Endodermal cell (in vitro differentiated cells): Measurements from ENCODE around the gene FAM8A1. TPM values are rescaled to one million over a fixed set of nuclear protein-coding genes. Genes with fewer than 3 reads are reported as not detected.

Experiments used
- DNase-seq: peaks from one replicate; pipeline ENCODE4 v3.0.0-alpha.2; 2017
- H3K27ac ChIP-seq: 2 replicates; pipeline ENCODE4 v1.5.1; 2013; ENCODE audit warnings: mild to moderate bottlenecking, low read depth, low read length, moderate library complexity
- H3K27me3 ChIP-seq: 2 replicates; pipeline ENCODE4 v1.6.1; 2013; ENCODE audit warnings: mild to moderate bottlenecking, low read length, moderate library complexity; ENCODE audit not compliant: insufficient read depth, control insufficient read depth, poor library complexity, severe bottlenecking
- H3K36me3 ChIP-seq: 2 replicates; pipeline ENCODE4 v1.7.0; 2013; ENCODE audit warnings: mild to moderate bottlenecking, low read length, moderate library complexity; ENCODE audit not compliant: control insufficient read depth, insufficient read depth
- H3K4me1 ChIP-seq: one replicate; pipeline ENCODE4 v1.7.0; 2013; ENCODE audit warnings: low read length; ENCODE audit not compliant: control insufficient read depth, insufficient read depth
- H3K4me3 ChIP-seq: 2 replicates; pipeline ENCODE4 v1.5.1; 2013; ENCODE audit warnings: mild to moderate bottlenecking, low read length, moderate library complexity
- H3K9ac ChIP-seq: 2 replicates; pipeline ENCODE4 v1.6.1; 2013; ENCODE audit warnings: mild to moderate bottlenecking, low read length, moderate library complexity; ENCODE audit not compliant: poor library complexity, severe bottlenecking; ENCODE audit errors: extremely low read depth
- H3K9me3 ChIP-seq: 2 replicates; pipeline ENCODE4 v1.6.1; 2013; ENCODE audit warnings: mild to moderate bottlenecking, low read length, moderate library complexity; ENCODE audit not compliant: control insufficient read depth
- H3K27ac Mint-ChIP-seq: 2 replicates; pipeline ENCODE4 v1.8.0; 2020; ENCODE audit warnings: mixed read lengths
- H3K27me3 Mint-ChIP-seq: 2 replicates; pipeline ENCODE4 v1.8.0; 2021; ENCODE audit warnings: mild to moderate bottlenecking, mixed read lengths; ENCODE audit not compliant: insufficient read depth
- H3K36me3 Mint-ChIP-seq: 2 replicates; pipeline ENCODE4 v1.8.0; 2020; ENCODE audit warnings: low read depth, mixed read lengths
- H3K4me1 Mint-ChIP-seq: 2 replicates; pipeline ENCODE4 v1.8.0; 2020; ENCODE audit warnings: mixed read lengths
- H3K4me3 Mint-ChIP-seq: 2 replicates; pipeline ENCODE4 v1.8.0; 2020; ENCODE audit warnings: mild to moderate bottlenecking, moderate library complexity, mixed read lengths
- H3K9me3 Mint-ChIP-seq: 2 replicates; pipeline ENCODE4 v1.8.0; 2020; ENCODE audit warnings: mild to moderate bottlenecking, mixed read lengths
- WGBS, 2 experiments: methylation state at CpG; one replicate each; pipeline versions ENCODE4 v1.1.5 to v1.1.7; 2013; ENCODE audit warnings: missing lambda C conversion rate in 2 of 2, mixed read lengths in 1 of 2; ENCODE audit not compliant: insufficient coverage in 1 of 2, insufficient read length in 1 of 2; 5-methylcytosine and 5-hydroxymethylcytosine counted together
- total RNA-seq, 2 donors: library from RNA; stranded (reverse); fragmentation: NEBNext Ultra II Directional in 1 of 2; extraction: Animal tissue kit (Norgen Biotek cat#: 25700) in 1 of 2; gene quantifications; 2 replicates in 1 of 2; 3 replicates in 1 of 2; pipeline ENCODE4 v1.2.1, GENCODE V29; 2021
- TF ChIP-seq, protein P1 (sequence below): fragments of 200-600 bp; sonication (generic); conservative IDR thresholded peaks from 2 replicates; pipeline ENCODE4 v1.5.0; 2021; ENCODE audit warnings: antibody characterized with exemption, mild to moderate bottlenecking

FAM8A1 gene
- total RNA-seq, 2 donors from 2014 or later, result 10.4 to 12.1 TPM

DNA sequence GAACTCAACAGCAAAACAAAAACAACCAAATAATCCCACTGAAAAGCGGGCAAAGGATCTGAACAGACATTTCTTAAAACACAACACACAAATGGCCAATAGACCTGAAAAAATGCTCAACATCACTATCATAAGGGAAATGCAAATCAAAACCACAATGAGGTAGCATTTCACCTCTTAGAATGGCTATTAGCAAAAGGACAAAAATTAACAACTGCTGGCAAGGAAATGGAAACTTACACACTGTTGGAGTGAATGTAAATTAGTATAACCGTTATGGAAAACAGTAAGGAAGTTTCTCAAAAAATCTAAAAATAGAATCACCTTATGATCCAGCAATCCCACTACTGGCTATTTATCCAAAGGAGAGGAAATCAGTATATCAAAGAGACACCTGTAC, 20.9 kb downstream of the FAM8A1 start:
- peaks cover 89% of the 10 kb centered on the region for H3K36me3 ChIP-seq
- Mint-ChIP-seq H3K4me3 (no peak overlapping the region), H3K27ac (peak overlapping the region; percentile 50), H3K4me1 (no peaks in the 10 kb centered on the region), H3K27me3 (no peaks in the 10 kb centered on the region), H3K36me3 (peaks cover 76% of the 10 kb centered on the region), H3K9me3 (no peaks in the 10 kb centered on the region)
- H3K4me3 ChIP-seq, result no peak overlapping the region
- WGBS, 2 experiments, result 33 to 96% methylated on average over 1 to 2 of the region's 2 CpGs
- no peak overlapping the region for H3K9ac ChIP-seq
- H3K27me3 ChIP-seq, result no peaks in the 10 kb centered on the region
- H3K27ac ChIP-seq, result no peak overlapping the region
- no peaks in the 10 kb centered on the region for H3K4me1 ChIP-seq
- TF ChIP-seq, protein P1, sequence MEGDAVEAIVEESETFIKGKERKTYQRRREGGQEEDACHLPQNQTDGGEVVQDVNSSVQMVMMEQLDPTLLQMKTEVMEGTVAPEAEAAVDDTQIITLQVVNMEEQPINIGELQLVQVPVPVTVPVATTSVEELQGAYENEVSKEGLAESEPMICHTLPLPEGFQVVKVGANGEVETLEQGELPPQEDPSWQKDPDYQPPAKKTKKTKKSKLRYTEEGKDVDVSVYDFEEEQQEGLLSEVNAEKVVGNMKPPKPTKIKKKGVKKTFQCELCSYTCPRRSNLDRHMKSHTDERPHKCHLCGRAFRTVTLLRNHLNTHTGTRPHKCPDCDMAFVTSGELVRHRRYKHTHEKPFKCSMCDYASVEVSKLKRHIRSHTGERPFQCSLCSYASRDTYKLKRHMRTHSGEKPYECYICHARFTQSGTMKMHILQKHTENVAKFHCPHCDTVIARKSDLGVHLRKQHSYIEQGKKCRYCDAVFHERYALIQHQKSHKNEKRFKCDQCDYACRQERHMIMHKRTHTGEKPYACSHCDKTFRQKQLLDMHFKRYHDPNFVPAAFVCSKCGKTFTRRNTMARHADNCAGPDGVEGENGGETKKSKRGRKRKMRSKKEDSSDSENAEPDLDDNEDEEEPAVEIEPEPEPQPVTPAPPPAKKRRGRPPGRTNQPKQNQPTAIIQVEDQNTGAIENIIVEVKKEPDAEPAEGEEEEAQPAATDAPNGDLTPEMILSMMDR, result no peak
- no peak for DNase-seq
- peaks cover 4% of the 10 kb centered on the region for H3K9me3 ChIP-seq

DNA sequence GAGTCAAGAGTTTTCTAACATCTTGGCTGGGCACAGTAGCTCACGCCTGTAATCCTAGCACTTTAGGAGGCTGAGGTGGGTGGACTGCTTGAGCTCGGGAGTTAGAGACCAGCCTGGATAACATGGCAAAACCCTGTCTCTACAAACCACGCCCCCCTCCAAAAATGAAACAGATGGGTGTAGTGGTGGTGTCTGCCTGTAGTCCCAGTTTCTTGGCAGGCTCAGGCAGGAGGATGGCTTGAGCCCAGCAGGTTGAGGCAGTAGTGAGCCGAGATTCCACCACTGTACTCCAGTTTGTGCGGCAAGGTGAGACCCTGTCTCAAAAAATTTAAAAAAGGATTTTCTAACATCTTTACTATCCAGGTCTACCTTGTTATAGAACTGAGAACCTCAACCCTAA, 22.0 kb downstream of the FAM8A1 start:
- no peak overlapping the region for H3K4me3 ChIP-seq
- H3K27me3 ChIP-seq, result no peaks in the 10 kb centered on the region
- peaks cover 89% of the 10 kb centered on the region for H3K36me3 ChIP-seq
- Mint-ChIP-seq H3K9me3 (no peaks in the 10 kb centered on the region), H3K4me3 (no peak overlapping the region), H3K36me3 (peaks cover 75% of the 10 kb centered on the region), H3K27ac (no peak overlapping the region), H3K4me1 (no peaks in the 10 kb centered on the region), H3K27me3 (no peaks in the 10 kb centered on the region)
- DNase-seq, result no peak
- H3K4me1 ChIP-seq, result no peaks in the 10 kb centered on the region
- H3K27ac ChIP-seq, result no peak overlapping the region
- WGBS, 2 experiments, result 95 to 100% methylated on average over 3 to 5 of the region's 5 CpGs
- H3K9me3 ChIP-seq, result peaks cover 4% of the 10 kb centered on the region
- no peak overlapping the region for H3K9ac ChIP-seq
- TF ChIP-seq, protein P1, result no peak

DNA sequence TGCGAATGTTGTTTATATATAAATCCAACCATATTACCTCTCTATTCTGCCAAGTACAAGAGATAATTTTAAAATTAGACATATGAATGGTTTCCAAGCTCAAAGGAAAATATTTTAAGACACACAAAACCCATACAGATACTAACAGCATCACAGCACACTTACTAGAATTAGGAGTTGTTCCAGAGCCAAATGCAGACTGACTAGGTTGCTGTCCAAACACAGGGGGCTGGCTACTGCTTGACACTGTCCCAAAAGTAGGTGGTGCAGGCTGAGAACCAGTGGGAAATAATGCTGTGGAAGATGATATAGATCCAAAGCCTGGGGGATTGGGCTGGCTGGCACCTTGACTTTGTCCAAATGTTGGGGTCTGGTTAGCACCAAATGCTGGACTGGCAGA, 24.3 kb downstream of the FAM8A1 start:
- no peak overlapping the region for H3K4me3 ChIP-seq
- no peak overlapping the region for H3K27ac ChIP-seq
- H3K4me1 Mint-ChIP-seq, result peaks cover 3% of the 10 kb centered on the region
- H3K4me3 Mint-ChIP-seq, result no peak overlapping the region
- TF ChIP-seq, protein P1, result no peak
- H3K27ac Mint-ChIP-seq, result no peak overlapping the region
- H3K36me3 Mint-ChIP-seq, result peaks cover 79% of the 10 kb centered on the region
- WGBS, 2 experiments, result 100% methylated on average over 1 of the region's 1 CpG; no CpG with 5 or more reads in 1 of the 2 experiments
- DNase-seq, result no peak
- H3K36me3 ChIP-seq, result peaks cover 93% of the 10 kb centered on the region
- no peak overlapping the region for H3K9ac ChIP-seq
- H3K9me3 ChIP-seq, result peaks cover 4% of the 10 kb centered on the region
- no peaks in the 10 kb centered on the region for H3K27me3 ChIP-seq
- H3K4me1 ChIP-seq, result no peaks in the 10 kb centered on the region
- no peaks in the 10 kb centered on the region for H3K9me3 Mint-ChIP-seq
- H3K27me3 Mint-ChIP-seq, result no peaks in the 10 kb centered on the region
